ENCODE results near the gene TSNAXIP1. TPM values are rescaled to one million over a fixed set of nuclear protein-coding genes. Genes with fewer than 3 reads are reported as not detected.
A peak's percentile ranks its signal among the peaks of the same experiment; 100 is the strongest.

Gene TSNAXIP1
- total and polyA plus RNA-seq, 9 donors = 2.4 to 13.1 (median 3.2) TPM

DNA sequence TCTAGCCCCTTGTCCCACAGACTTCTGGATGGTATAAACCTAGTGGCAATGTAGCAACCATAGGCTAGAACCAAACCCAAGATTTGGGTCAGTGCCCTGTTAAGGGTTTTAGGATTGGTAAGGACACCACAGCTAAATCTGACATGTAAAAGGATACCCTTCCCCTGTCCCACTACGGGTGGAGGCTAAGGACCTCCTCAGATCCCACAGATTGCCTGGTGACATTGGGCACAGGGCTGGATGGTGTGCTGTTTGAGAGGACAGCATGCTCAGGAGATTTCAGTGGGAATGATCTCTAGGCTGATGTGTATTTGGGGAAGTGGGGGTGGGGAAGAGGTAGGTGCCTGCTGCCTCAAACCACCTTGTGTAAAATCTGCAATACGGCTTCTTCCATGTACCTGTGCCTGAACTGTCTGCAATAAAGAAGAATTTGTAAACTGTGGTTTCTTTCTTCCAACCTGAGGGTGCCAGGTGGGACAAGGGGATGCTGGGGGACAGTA, 65.5 kb downstream of the TSNAXIP1 start:
- Histone ChIP-seq H3K27ac (peak overlapping the region in 1 of 2 donors; percentile 37), H3K4me1 (ENCODE audit: insufficient read depth) (peaks cover 6% of the 10 kb centered on the region), H3K36me3 (no peaks in the 10 kb centered on the region), H3K4me3 (peak overlapping the region; percentile 89), H3K27me3 (no peaks in the 10 kb centered on the region), H3K9me3 (no peaks in the 10 kb centered on the region)
- WGBS, 3 donors = 43 to 74% (median 60%) methylated on average over 2 of the region's 2 CpGs
- TF ChIP-seq POLR2A (IDR thresholded peaks at IDR 0.05) (no peak), EP300 (IDR thresholded peaks at IDR 0.05) (no peak)
- TF ChIP-seq, protein P1, sequence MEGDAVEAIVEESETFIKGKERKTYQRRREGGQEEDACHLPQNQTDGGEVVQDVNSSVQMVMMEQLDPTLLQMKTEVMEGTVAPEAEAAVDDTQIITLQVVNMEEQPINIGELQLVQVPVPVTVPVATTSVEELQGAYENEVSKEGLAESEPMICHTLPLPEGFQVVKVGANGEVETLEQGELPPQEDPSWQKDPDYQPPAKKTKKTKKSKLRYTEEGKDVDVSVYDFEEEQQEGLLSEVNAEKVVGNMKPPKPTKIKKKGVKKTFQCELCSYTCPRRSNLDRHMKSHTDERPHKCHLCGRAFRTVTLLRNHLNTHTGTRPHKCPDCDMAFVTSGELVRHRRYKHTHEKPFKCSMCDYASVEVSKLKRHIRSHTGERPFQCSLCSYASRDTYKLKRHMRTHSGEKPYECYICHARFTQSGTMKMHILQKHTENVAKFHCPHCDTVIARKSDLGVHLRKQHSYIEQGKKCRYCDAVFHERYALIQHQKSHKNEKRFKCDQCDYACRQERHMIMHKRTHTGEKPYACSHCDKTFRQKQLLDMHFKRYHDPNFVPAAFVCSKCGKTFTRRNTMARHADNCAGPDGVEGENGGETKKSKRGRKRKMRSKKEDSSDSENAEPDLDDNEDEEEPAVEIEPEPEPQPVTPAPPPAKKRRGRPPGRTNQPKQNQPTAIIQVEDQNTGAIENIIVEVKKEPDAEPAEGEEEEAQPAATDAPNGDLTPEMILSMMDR (IDR thresholded peaks at IDR 0.05) = no peak
- no peak for DNase-seq
- intact Hi-C loops (cut with DNase I) = no loop called here

DNA sequence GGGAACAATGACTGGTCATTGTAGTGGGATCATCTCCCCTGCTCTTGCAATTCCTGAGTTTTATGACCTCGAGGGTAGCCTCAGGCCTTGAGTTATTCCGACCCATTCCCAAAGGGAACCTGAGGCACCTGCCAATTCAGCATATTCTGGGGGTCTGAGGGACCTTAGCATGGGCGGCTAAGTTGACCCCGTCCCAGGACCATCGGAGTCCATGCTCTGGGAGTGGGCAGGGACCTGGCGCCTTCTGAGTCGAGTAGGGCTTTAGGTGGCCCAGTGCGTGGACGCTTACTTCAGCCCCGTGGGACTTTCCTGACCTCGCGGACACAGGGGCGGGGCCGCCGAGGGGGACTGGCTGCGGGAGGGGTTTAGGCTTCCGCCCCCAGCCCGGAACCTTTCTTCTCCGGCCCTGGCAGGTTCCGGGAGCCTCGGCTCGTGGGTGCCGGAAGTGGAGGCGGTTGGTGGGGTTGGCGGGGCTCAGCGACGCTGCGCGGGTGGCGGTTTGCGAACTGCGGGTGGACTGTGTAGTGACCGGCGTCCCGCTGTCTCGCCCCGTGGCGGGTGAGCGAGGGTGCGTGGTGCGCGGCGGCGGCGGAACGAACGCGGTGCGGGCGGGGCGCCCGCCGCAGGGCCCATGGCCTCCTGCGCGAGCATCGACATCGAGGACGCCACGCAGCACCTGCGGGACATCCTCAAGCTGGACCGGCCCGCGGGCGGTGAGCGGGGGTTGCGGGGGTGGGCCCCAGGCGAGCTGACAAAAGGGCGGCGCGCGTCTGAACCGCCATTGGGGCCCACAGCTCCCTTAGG, 66.1 kb downstream of the TSNAXIP1 start, which contains the start of gene EDC4:
EDC4 (plus strand) TSS at position 422 of the 804 bp plus-strand sequence; CDS start at position 632, 210 bp downstream.
- H3K9me3 ChIP-seq = no peaks in the 10 kb centered on the region
- WGBS, 3 donors = 1 to 2% (median 2%) methylated on average over 57 to 72 of the region's 72 CpGs
- H3K27ac ChIP-seq = peak within 1 kb of the TSS; percentile 37 to 47
- peaks cover 6% of the 10 kb centered on the region for H3K4me1 ChIP-seq (ENCODE audit: insufficient read depth)
- H3K27me3 ChIP-seq = no peaks in the 10 kb centered on the region
- peak; percentile 75 to 88 (median 84) for DNase-seq
- peak; percentile 59 for TF ChIP-seq POLR2A (IDR thresholded peaks at IDR 0.05)
- TF ChIP-seq, protein P1 (IDR thresholded peaks at IDR 0.05) = peak in 1 of 3 donors; percentile 12
- TF ChIP-seq EP300 (IDR thresholded peaks at IDR 0.05) = no peak
- no peaks in the 10 kb centered on the region for H3K36me3 ChIP-seq
- intact Hi-C loops (cut with DNase I) = no loop called here
- peak within 1 kb of the TSS; percentile 89 for H3K4me3 ChIP-seq

DNA sequence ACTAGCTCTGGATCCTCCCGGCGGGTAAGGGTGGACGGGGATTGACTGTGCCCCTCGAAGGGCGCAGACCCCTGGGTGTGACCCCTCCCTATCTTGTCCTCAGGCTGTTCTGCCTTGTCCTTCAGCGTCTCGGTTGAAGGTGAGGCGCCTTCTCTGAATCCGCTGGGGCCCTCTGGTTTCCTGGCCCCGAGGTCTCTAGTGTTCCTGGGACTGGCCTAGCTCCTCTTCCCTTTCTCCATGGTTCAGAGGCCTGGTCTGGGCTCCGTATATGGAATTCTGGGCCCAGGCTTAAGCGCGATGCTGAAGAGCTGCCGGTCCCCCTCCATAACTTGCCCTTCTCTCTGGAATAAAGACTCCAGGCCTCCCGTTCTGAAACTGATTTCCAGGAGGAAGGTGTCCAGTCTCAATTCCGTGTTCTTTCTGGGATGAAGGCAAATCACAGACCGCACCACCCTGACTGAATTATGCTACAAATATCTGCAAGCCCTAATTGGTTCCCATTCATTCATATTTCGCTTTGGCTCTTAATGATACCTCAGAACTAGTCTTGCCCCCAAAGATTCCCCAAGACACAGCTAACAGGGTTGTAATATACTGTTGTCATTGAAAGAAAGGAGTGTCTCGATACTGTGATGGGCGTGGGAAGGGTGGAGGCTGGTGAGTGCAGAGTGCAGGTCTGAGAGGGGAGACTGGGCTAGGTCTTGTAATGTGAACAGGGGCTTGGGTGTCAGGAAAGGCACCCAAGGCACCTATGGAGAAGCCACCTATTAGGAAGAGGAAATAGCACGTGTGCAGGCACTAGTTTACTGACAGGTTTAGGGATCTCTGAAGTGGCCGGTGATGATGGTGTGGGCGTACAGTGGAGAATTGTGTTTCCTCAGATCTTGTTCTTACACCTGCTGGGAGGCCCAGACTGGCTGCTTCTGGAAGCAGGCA, 67.0 kb downstream of the TSNAXIP1 start:
- intact Hi-C loops (cut with DNase I) = no loop called here
- H3K27me3 ChIP-seq = no peaks in the 10 kb centered on the region
- WGBS, 3 donors = 9 to 14% (median 10%) methylated on average over 23 of the region's 23 CpGs
- no peaks in the 10 kb centered on the region for H3K9me3 ChIP-seq
- H3K27ac ChIP-seq = peak overlapping the region; percentile 37 to 47
- TF ChIP-seq, protein P1 (IDR thresholded peaks at IDR 0.05) = no peak
- TF ChIP-seq POLR2A (IDR thresholded peaks at IDR 0.05) (no peak), EP300 (IDR thresholded peaks at IDR 0.05) (no peak)
- peaks cover 6% of the 10 kb centered on the region for H3K4me1 ChIP-seq (ENCODE audit: insufficient read depth)
- peak overlapping the region; percentile 89 for H3K4me3 ChIP-seq
- DNase-seq = no peak
- H3K36me3 ChIP-seq = no peaks in the 10 kb centered on the region

DNA sequence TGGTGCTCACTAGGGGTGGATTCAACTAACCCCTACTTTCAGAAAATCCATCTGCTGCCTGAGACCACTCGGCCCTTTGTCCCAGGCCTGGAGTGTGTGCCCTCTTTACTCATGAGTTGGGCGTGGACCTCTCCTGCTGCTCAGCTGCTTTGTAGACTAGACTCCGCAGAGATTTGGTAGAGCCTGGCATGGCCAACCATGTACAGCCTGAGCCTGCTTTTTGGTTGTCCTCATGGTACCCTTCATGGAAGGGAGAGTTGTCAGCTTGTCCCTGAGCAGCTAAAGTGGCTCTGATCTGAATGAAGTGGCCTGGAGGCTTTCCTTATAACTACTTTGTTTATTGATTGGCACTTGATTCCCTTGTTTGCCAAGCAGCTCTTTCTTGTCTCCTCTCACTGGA, 67.7 kb downstream of the TSNAXIP1 start:
- TF ChIP-seq, protein P1 (IDR thresholded peaks at IDR 0.05) = no peak
- TF ChIP-seq POLR2A (IDR thresholded peaks at IDR 0.05) (no peak), EP300 (IDR thresholded peaks at IDR 0.05) (no peak)
- Histone ChIP-seq H3K4me3 (peak overlapping the region; percentile 89), H3K27ac (no peak overlapping the region), H3K27me3 (no peaks in the 10 kb centered on the region), H3K36me3 (no peaks in the 10 kb centered on the region), H3K9me3 (no peaks in the 10 kb centered on the region), H3K4me1 (ENCODE audit: insufficient read depth) (peaks cover 6% of the 10 kb centered on the region)
- intact Hi-C loops (cut with DNase I) = no loop called here
- no peak for DNase-seq
- WGBS, 3 donors = 59 to 69% (median 66%) methylated on average over 3 of the region's 3 CpGs
